HCT116 (cell line): ENCODE measurements around the gene ALK. TPM values are rescaled to one million over a fixed set of nuclear protein-coding genes. Genes with fewer than 3 reads are reported as not detected.

Source experiments
- ATAC-seq: fragments of 200-7000 bp; cut with Tn5 transposase; 2 replicates; pipeline ENCODE4 v1.9.1; 2020; ENCODE audit warnings: mild to moderate bottlenecking, moderate library complexity
- BruUV-seq: library from RNA; stranded (reverse); fragments of 400-500 nt; replicated peaks from 2 replicates; lab custom pipeline; 2021; lab: Mats Ljungman, UMichigan
- CTCF ChIA-PET: fragments of 300-600 bp; sonication (Branson Sonifier 250); formaldehyde crosslinking; loops from one replicate; lab custom pipeline; 2021; ENCODE audit warnings: antibody characterized with exemption; lab: Charles Lee
- POLR2A ChIA-PET: fragments of 300-600, 350-600 bp; sonication (Branson Sonifier 250); formaldehyde crosslinking; loops from one replicate; lab custom pipeline; 2021; ENCODE audit warnings: antibody characterized with exemption; lab: Charles Lee
- RAD21 ChIA-PET, 2 experiments: fragments of 300-600 bp; sonication (Branson Sonifier 250); formaldehyde crosslinking; loops; one replicate each; lab custom pipeline; 2023; ENCODE audit warnings: low total read pairs in 2 of 2; ENCODE audit not compliant: uncharacterized antibody in 2 of 2, unreplicated experiment in 2 of 2, low non-redundant PET in 1 of 2; lab: Charles Lee
- DNase-seq: peaks from one replicate; pipeline ENCODE4 v3.0.0-alpha.2; 2010; ENCODE audit warnings: low read depth, low spot score
- H2AFZ ChIP-seq: fragments of 200-600 bp; shearing (Covaris generic), sonication (generic); 2 replicates; pipeline ENCODE4 v1.6.1; 2017; ENCODE audit warnings: low read depth, mixed run types, mixed read lengths, antibody characterized with exemption, low read length; ENCODE audit not compliant: poor library complexity, severe bottlenecking
- H3K27ac ChIP-seq: 2 replicates; pipeline ENCODE4 v1.5.1; 2012; ENCODE audit warnings: low read depth, low read length
- H3K27me3 ChIP-seq: fragments of 200-600 bp; sonication (generic); 2 replicates; pipeline ENCODE4 v1.6.1; 2016; ENCODE audit warnings: mixed run types, low read length, mixed read lengths; ENCODE audit not compliant: insufficient read depth
- H3K36me3 ChIP-seq, 2 experiments: fragments of 200-500 bp in 1 of 2; fragments of 200-600 bp in 1 of 2; sonication (Bioruptor generic) in 1 of 2; sonication (generic) in 1 of 2; 2 replicates each; pipeline versions ENCODE4 v1.5.1 to v1.6.1; 2014 to 2016; ENCODE audit warnings: low read length in 2 of 2, inconsistent platforms in 1 of 2, mixed read lengths in 1 of 2, mixed run types in 1 of 2; ENCODE audit not compliant: insufficient read depth in 2 of 2, control insufficient read depth in 1 of 2
- H3K4me1 ChIP-seq, 2 experiments: fragments of 200-600 bp in 1 of 2; sonication (generic) in 1 of 2; 2 replicates each; pipeline versions ENCODE4 v1.5.1 to v1.6.1; 2012 to 2017; ENCODE audit warnings: low read length in 2 of 2, inconsistent platforms in 1 of 2, mild to moderate bottlenecking in 1 of 2, mixed read lengths in 1 of 2, mixed run types in 1 of 2, moderate library complexity in 1 of 2; ENCODE audit not compliant: insufficient read depth in 2 of 2, control insufficient read depth in 1 of 2
- H3K4me2 ChIP-seq: fragments of 200-600 bp; sonication (generic); 2 replicates; pipeline ENCODE4 v1.6.1; 2017; ENCODE audit warnings: mixed run types, low read length, mixed read lengths
- H3K4me3 ChIP-seq, 2 experiments: fragments of 200-600 bp in 1 of 2; sonication (generic) in 1 of 2; replicated peaks in 1 of 2; 2 replicates each; pipeline ENCODE4 v1.5.1; 2011 to 2016; ENCODE audit warnings: low read length in 2 of 2, control low read depth in 1 of 2, low read depth in 1 of 2, mild to moderate bottlenecking in 1 of 2, mixed read lengths in 1 of 2, mixed run types in 1 of 2
- H3K79me2 ChIP-seq: fragments of 200-600 bp; sonication (generic); 2 replicates; pipeline ENCODE4 v1.6.1; 2017; ENCODE audit warnings: mild to moderate bottlenecking, mixed run types, low read length, moderate library complexity, mixed read lengths; ENCODE audit not compliant: insufficient read depth
- H3K9ac ChIP-seq: fragments of 200-600 bp; sonication (generic); 2 replicates; pipeline ENCODE4 v1.6.1; 2016; ENCODE audit warnings: low read length, mixed read lengths
- H3K9me2 ChIP-seq: fragments of 200-600 bp; sonication (generic), shearing (Covaris generic); 2 replicates; pipeline ENCODE4 v1.6.1; 2017; ENCODE audit warnings: mixed run types, mild to moderate bottlenecking, moderate library complexity; ENCODE audit not compliant: insufficient read depth
- H3K9me3 ChIP-seq, 2 experiments: fragments of 200-500 bp in 1 of 2; fragments of 200-600 bp in 1 of 2; sonication (Bioruptor generic) in 1 of 2; sonication (generic) in 1 of 2; 2 replicates each; pipeline ENCODE4 v1.6.1; 2014 to 2017; ENCODE audit warnings: low read length in 2 of 2, mixed read lengths in 2 of 2, inconsistent platforms in 1 of 2, low read depth in 1 of 2, mild to moderate bottlenecking in 1 of 2, mixed run types in 1 of 2, moderate library complexity in 1 of 2; ENCODE audit not compliant: control insufficient read depth in 1 of 2, insufficient read depth in 1 of 2
- H4K20me1 ChIP-seq: fragments of 200-600 bp; sonication (generic), shearing (Covaris generic); 2 replicates; pipeline ENCODE4 v1.6.1; 2017; ENCODE audit warnings: mixed run types, mild to moderate bottlenecking, moderate library complexity; ENCODE audit not compliant: insufficient read depth
- ATF3 ChIP-seq: IDR thresholded peaks from 2 replicates; pipeline ENCODE4 v1.6.1; 2012
- CBX3 ChIP-seq: IDR thresholded peaks from 2 replicates; pipeline ENCODE4 v1.6.1; 2012; ENCODE audit warnings: low read depth
- EGR1 ChIP-seq: IDR thresholded peaks from 2 replicates; pipeline ENCODE4 v1.6.1; 2012; ENCODE audit warnings: low read depth
- FOSL1 ChIP-seq: IDR thresholded peaks from 2 replicates; pipeline ENCODE4 v1.6.1; 2012; ENCODE audit warnings: low read depth
- JUND ChIP-seq: IDR thresholded peaks from 2 replicates; pipeline ENCODE4 v1.6.1; 2012
- MAX ChIP-seq: IDR thresholded peaks from 2 replicates; pipeline ENCODE4 v1.6.1; 2012
- POLR2A ChIP-seq: IDR thresholded peaks from 2 replicates; pipeline ENCODE4 v1.7.0; 2011; ENCODE audit warnings: borderline replicate concordance; ENCODE audit not compliant: insufficient read depth, insufficient read length; ENCODE audit errors: extremely low read depth
- POLR2AphosphoS5 ChIP-seq: IDR thresholded peaks from 2 replicates; pipeline ENCODE4 v1.6.1; 2011; ENCODE audit warnings: mild to moderate bottlenecking, low read depth, low read length, moderate library complexity
- RAD21 ChIP-seq: IDR thresholded peaks from 2 replicates; pipeline ENCODE4 v1.6.1; 2012; ENCODE audit warnings: low read depth, mild to moderate bottlenecking
- REST ChIP-seq: IDR thresholded peaks from 2 replicates; pipeline ENCODE4 v1.6.1; 2012; ENCODE audit warnings: low read depth
- SP1 ChIP-seq: IDR thresholded peaks from 2 replicates; pipeline ENCODE4 v1.6.1; 2012; ENCODE audit warnings: low read depth
- TCF7L2 ChIP-seq: IDR thresholded peaks from 2 replicates; pipeline ENCODE4 v1.7.0; 2011; ENCODE audit warnings: borderline replicate concordance, inconsistent platforms; ENCODE audit not compliant: insufficient read depth, insufficient read length; ENCODE audit errors: extremely low read depth
- YY1 ChIP-seq: IDR thresholded peaks from 2 replicates; pipeline ENCODE4 v1.6.1; 2011; ENCODE audit warnings: low read length, low read depth, moderate library complexity, mild to moderate bottlenecking; ENCODE audit not compliant: insufficient replicate concordance; ENCODE audit errors: extremely low read depth
- ZBTB33 ChIP-seq: IDR thresholded peaks from 2 replicates; pipeline ENCODE4 v1.6.1; 2011; ENCODE audit warnings: mild to moderate bottlenecking, low read length, moderate library complexity; ENCODE audit not compliant: insufficient replicate concordance; ENCODE audit errors: extremely low read depth
- ZFX ChIP-seq: fragments of 450-650 bp; IDR thresholded peaks from 2 replicates; pipeline ENCODE4 v1.6.1; 2017
- ZNF274 ChIP-seq: fragments of 200-500 bp; sonication (Bioruptor generic); IDR thresholded peaks from 2 replicates; pipeline ENCODE4 v1.6.1; 2014; ENCODE audit warnings: mild to moderate bottlenecking, low read depth, low read length, inconsistent platforms
- intact Hi-C: fragments of 100-400 bp; cut with micrococcal nuclease; formaldehyde crosslinking; loops from 2 replicates; pipeline ENCODE4 v1.10.0; 2022
- total RNA-seq: library from RNA; stranded (reverse); gene quantifications from one replicate; pipeline ENCODE4 v1.2.1, GENCODE V29; 2021; ENCODE audit not compliant: unreplicated experiment

ALK gene
- total RNA-seq, 1 experiment from 2014 or later: not detected

- TF ChIP-seq REST (no peak), EGR1 (no peak), ZFX (no peak), MAX (no peak), CBX3 (no peak), JUND (no peak), SP1 (no peak), POLR2AphosphoS5 (no peak), POLR2A (no peak)
Observed at GRCh38 chr2:29803537-29803936, 117.8 kb downstream of the ALK start (continued).

- Histone ChIP-seq H3K9ac (no peak overlapping the region), H3K36me3 (no peaks in the 10 kb centered on the region), H3K4me1 (no peaks in the 10 kb centered on the region), H4K20me1 (no peaks in the 10 kb centered on the region), H2AFZ (no peak overlapping the region), H3K27ac (no peak overlapping the region), H3K27me3 (peaks cover 64% of the 10 kb centered on the region; the same call in 1 of the 2 replicates), H3K4me2 (no peak overlapping the region), H3K4me3 (no peak overlapping the region), H3K79me2 (no peaks in the 10 kb centered on the region), H3K9me3 (no peaks in the 10 kb centered on the region), H3K9me2 (no peaks in the 10 kb centered on the region)
- no peak for DNase-seq
- ATAC-seq: no peak
- ChIA-PET CTCF (no interaction called here), RAD21 (no interaction called here), POLR2A (no interaction called here)
- TF ChIP-seq POLR2AphosphoS5 (no peak), CBX3 (no peak), YY1 (no peak), ZFX (no peak), ZNF274 (no peak), RAD21 (no peak), ATF3 (no peak), TCF7L2 (no peak), SP1 (no peak), ZBTB33 (no peak), MAX (no peak), FOSL1 (no peak), REST (no peak)
- BruUV-seq: no TSS peak
- intact Hi-C loops: no loop called here
Observed at GRCh38 chr2:29802986-29803385, 118.4 kb downstream of the ALK start.
